ENCODE measurements around the gene RAD51B. TPM values are rescaled to one million over a fixed set of nuclear protein-coding genes. Genes with fewer than 3 reads are reported as not detected.

Gene RAD51B
- total RNA-seq, 5 donors from 2014 or later (not counting 1 experiment from before 2014, with no cell fraction given) = 25.4 to 47.9 (median 30.0) TPM

GRCh38 chr14:68363843-68364767, 544.5 kb downstream of the RAD51B start:
- H3K36me3 ChIP-seq (ENCODE audit: control insufficient read depth in 2 of 2, extremely low read depth in 1 of 2, insufficient read depth in 1 of 2, low read length in 1 of 2) = no peaks in the 10 kb centered on the region
- ATAC-seq (replicated peaks in 1 of 4) = no peak
- Mint-ChIP-seq H3K36me3 (no peaks in the 10 kb centered on the region), H3K4me3 (peak overlapping the region in 1 of 3 donors; percentile 44), H3K27me3 (no peaks in the 10 kb centered on the region), H3K9me3 (no peaks in the 10 kb centered on the region), H3K4me1 (peaks cover 56 to 67% (median 60%) of the 10 kb centered on the region in 3 donors), H3K27ac (peak overlapping the region in 1 of 2 donors; percentile 66)
- CTCF ChIA-PET = no interaction called here
- H3K9me3 ChIP-seq = no peaks in the 10 kb centered on the region
- POLR2A ChIA-PET = no interaction called here
- 97% methylated on average over 22 of the region's 34 CpGs for WGBS (ENCODE audit: insufficient coverage)
- no peaks in the 10 kb centered on the region for H3K27me3 ChIP-seq (replicated peaks in 1 of 2; ENCODE audit: control insufficient read depth in 2 of 2, extremely low read depth in 1 of 2, insufficient read depth in 2 of 2, low read length in 1 of 2)
- H3K27ac ChIP-seq (ENCODE audit: low read length) = no peak overlapping the region
- no peak for DNase-seq
- H3K4me3 ChIP-seq (ENCODE audit: control insufficient read depth in 1 of 2, extremely low read depth in 1 of 2, low read length in 1 of 2) = no peak overlapping the region
- H3K4me1 ChIP-seq (ENCODE audit: control insufficient read depth in 1 of 2, extremely low read depth in 1 of 2, insufficient read depth in 2 of 2, low read length in 2 of 2) = peaks cover 35 to 43% of the 10 kb centered on the region in 2 experiments

GRCh38 chr14:68364792-68365192, 545.2 kb downstream of the RAD51B start:
- no peaks in the 10 kb centered on the region for H3K27me3 Mint-ChIP-seq
- peaks cover 56 to 67% (median 60%) of the 10 kb centered on the region in 3 donors for H3K4me1 Mint-ChIP-seq
- H3K4me1 ChIP-seq (ENCODE audit: control insufficient read depth in 1 of 2, extremely low read depth in 1 of 2, insufficient read depth in 2 of 2, low read length in 2 of 2) = peaks cover 33 to 37% of the 10 kb centered on the region in 2 experiments
- no peaks in the 10 kb centered on the region for H3K36me3 Mint-ChIP-seq
- no peaks in the 10 kb centered on the region for H3K36me3 ChIP-seq (ENCODE audit: control insufficient read depth in 2 of 2, extremely low read depth in 1 of 2, insufficient read depth in 1 of 2, low read length in 1 of 2)
- H3K4me3 Mint-ChIP-seq = no peak overlapping the region
- H3K27ac Mint-ChIP-seq = no peak overlapping the region
- no peaks in the 10 kb centered on the region for H3K9me3 ChIP-seq
- no peak for DNase-seq
- no peak overlapping the region for H3K4me3 ChIP-seq (ENCODE audit: control insufficient read depth in 1 of 2, extremely low read depth in 1 of 2, low read length in 1 of 2)
- CTCF ChIA-PET = no interaction called here
- no peaks in the 10 kb centered on the region for H3K27me3 ChIP-seq (replicated peaks in 1 of 2; ENCODE audit: control insufficient read depth in 2 of 2, extremely low read depth in 1 of 2, insufficient read depth in 2 of 2, low read length in 1 of 2)
- no peaks in the 10 kb centered on the region for H3K9me3 Mint-ChIP-seq
- WGBS (ENCODE audit: insufficient coverage) = 92% methylated on average over 2 of the region's 6 CpGs
- POLR2A ChIA-PET = no interaction called here
- ATAC-seq (replicated peaks in 1 of 4) = no peak
- no peak overlapping the region for H3K27ac ChIP-seq (ENCODE audit: low read length)

GRCh38 chr14:68365228-68365627, 545.6 kb downstream of the RAD51B start:
- Histone ChIP-seq H3K4me1 (ENCODE audit: control insufficient read depth in 1 of 2, extremely low read depth in 1 of 2, insufficient read depth in 2 of 2, low read length in 2 of 2) (peaks cover 28 to 33% of the 10 kb centered on the region in 2 experiments), H3K36me3 (ENCODE audit: control insufficient read depth in 2 of 2, extremely low read depth in 1 of 2, insufficient read depth in 1 of 2, low read length in 1 of 2) (no peaks in the 10 kb centered on the region), H3K27me3 (replicated peaks in 1 of 2; ENCODE audit: control insufficient read depth in 2 of 2, extremely low read depth in 1 of 2, insufficient read depth in 2 of 2, low read length in 1 of 2) (no peaks in the 10 kb centered on the region), H3K9me3 (no peaks in the 10 kb centered on the region), H3K4me3 (ENCODE audit: control insufficient read depth in 1 of 2, extremely low read depth in 1 of 2, low read length in 1 of 2) (no peak overlapping the region), H3K27ac (ENCODE audit: low read length) (no peak overlapping the region)
- H3K27ac Mint-ChIP-seq = no peak overlapping the region
- ATAC-seq (replicated peaks in 1 of 4) (no peak), DNase-seq (no peak)
- ChIA-PET POLR2A (no interaction called here), CTCF (no interaction called here)
- peaks cover 55 to 67% (median 60%) of the 10 kb centered on the region in 3 donors for H3K4me1 Mint-ChIP-seq
- WGBS (ENCODE audit: insufficient coverage) = no CpG with 5 or more reads among the region's 3 CpGs
- no peak overlapping the region for H3K4me3 Mint-ChIP-seq
- no peaks in the 10 kb centered on the region for H3K9me3 Mint-ChIP-seq
- no peaks in the 10 kb centered on the region for H3K36me3 Mint-ChIP-seq
- no peaks in the 10 kb centered on the region for H3K27me3 Mint-ChIP-seq

- no peaks in the 10 kb centered on the region for H3K27me3 ChIP-seq (replicated peaks in 1 of 2; ENCODE audit: control insufficient read depth in 2 of 2, extremely low read depth in 1 of 2, insufficient read depth in 2 of 2, low read length in 1 of 2)
- no peaks in the 10 kb centered on the region for H3K36me3 Mint-ChIP-seq
- no peaks in the 10 kb centered on the region for H3K9me3 ChIP-seq
- no peaks in the 10 kb centered on the region for H3K36me3 ChIP-seq (ENCODE audit: control insufficient read depth in 2 of 2, extremely low read depth in 1 of 2, insufficient read depth in 1 of 2, low read length in 1 of 2)
- ATAC-seq (replicated peaks in 1 of 4) (no peak), DNase-seq (no peak)
- 100% methylated on average over 2 of the region's 2 CpGs for WGBS (ENCODE audit: insufficient coverage)
- H3K27ac ChIP-seq (ENCODE audit: low read length) = no peak overlapping the region
- no peak overlapping the region for H3K4me3 ChIP-seq (ENCODE audit: control insufficient read depth in 1 of 2, extremely low read depth in 1 of 2, low read length in 1 of 2)
- H3K4me3 Mint-ChIP-seq = no peak overlapping the region
- H3K27ac Mint-ChIP-seq = no peak overlapping the region
- H3K27me3 Mint-ChIP-seq = no peaks in the 10 kb centered on the region
- peaks cover 27 to 28% of the 10 kb centered on the region in 2 experiments for H3K4me1 ChIP-seq (ENCODE audit: control insufficient read depth in 1 of 2, extremely low read depth in 1 of 2, insufficient read depth in 2 of 2, low read length in 2 of 2)
- ChIA-PET CTCF (interaction anchor here in 1 of 2 donors (0.7 kb wide), 1 partner anchor 111 kb away, joined by 3 read pairs; no protein-coding TSS in a partner anchor), POLR2A (no interaction called here)
- H3K4me1 Mint-ChIP-seq = peaks cover 47 to 67% (median 53%) of the 10 kb centered on the region in 3 donors
- H3K9me3 Mint-ChIP-seq = no peaks in the 10 kb centered on the region
Measured at GRCh38 chr14:68366656-68367055, 547.1 kb downstream of the RAD51B start.

GRCh38 chr14:68367536-68367935, 548.0 kb downstream of the RAD51B start:
- H3K27ac ChIP-seq (ENCODE audit: low read length) = peak overlapping the region; percentile 63
- peaks cover 4% of the 10 kb centered on the region for H3K36me3 Mint-ChIP-seq
- no peaks in the 10 kb centered on the region for H3K27me3 Mint-ChIP-seq
- H3K4me1 ChIP-seq (ENCODE audit: control insufficient read depth in 1 of 2, extremely low read depth in 1 of 2, insufficient read depth in 2 of 2, low read length in 2 of 2) = peaks cover 25 to 27% of the 10 kb centered on the region in 2 experiments
- ChIA-PET CTCF (interaction anchor here in 1 of 2 donors (0.9 kb wide), 1 partner anchor 11 kb away, joined by 3 read pairs; no protein-coding TSS in a partner anchor), POLR2A (interaction anchor here in 1 of 2 donors (0.6 kb wide), 1 partner anchor 23 kb away, joined by 8 read pairs; no protein-coding TSS in a partner anchor)
- H3K9me3 ChIP-seq = no peaks in the 10 kb centered on the region
- peaks cover 52 to 69% (median 59%) of the 10 kb centered on the region in 3 donors for H3K4me1 Mint-ChIP-seq
- no peak for ATAC-seq (replicated peaks in 1 of 4)
- H3K36me3 ChIP-seq (ENCODE audit: control insufficient read depth in 2 of 2, extremely low read depth in 1 of 2, insufficient read depth in 1 of 2, low read length in 1 of 2) = no peaks in the 10 kb centered on the region
- H3K9me3 Mint-ChIP-seq = no peaks in the 10 kb centered on the region
- 95% methylated on average over 5 of the region's 5 CpGs for WGBS (ENCODE audit: insufficient coverage)
- DNase-seq = no peak
- H3K27ac Mint-ChIP-seq = peak overlapping the region; percentile 26 to 55
- H3K4me3 Mint-ChIP-seq = no peak overlapping the region
- no peak overlapping the region for H3K4me3 ChIP-seq (ENCODE audit: control insufficient read depth in 1 of 2, extremely low read depth in 1 of 2, low read length in 1 of 2)
- H3K27me3 ChIP-seq (replicated peaks in 1 of 2; ENCODE audit: control insufficient read depth in 2 of 2, extremely low read depth in 1 of 2, insufficient read depth in 2 of 2, low read length in 1 of 2) = no peaks in the 10 kb centered on the region

- CTCF ChIA-PET = no interaction called here
- peaks cover 51 to 58% (median 58%) of the 10 kb centered on the region in 3 donors for H3K4me1 Mint-ChIP-seq
- WGBS (ENCODE audit: insufficient coverage) = no CpG with 5 or more reads among the region's 3 CpGs
Measured at GRCh38 chr14:68368850-68369249, 549.3 kb downstream of the RAD51B start.

More at GRCh38 chr14:68368850-68369249, 549.3 kb downstream of the RAD51B start:
- peaks cover 4% of the 10 kb centered on the region for H3K36me3 Mint-ChIP-seq
- ATAC-seq (replicated peaks in 1 of 4) = peak; percentile 66 to 92 (median 77)
- POLR2A ChIA-PET = interaction anchor here in 1 of 2 donors (0.7 kb wide), 1 partner anchor 1036 kb away, joined by 5 read pairs; no protein-coding TSS in a partner anchor
- no peaks in the 10 kb centered on the region for H3K27me3 Mint-ChIP-seq
- H3K27me3 ChIP-seq (replicated peaks in 1 of 2; ENCODE audit: control insufficient read depth in 2 of 2, extremely low read depth in 1 of 2, insufficient read depth in 2 of 2, low read length in 1 of 2) = no peaks in the 10 kb centered on the region
- peak overlapping the region; percentile 84 to 85 for H3K27ac Mint-ChIP-seq
- no peak overlapping the region for H3K4me3 ChIP-seq (ENCODE audit: control insufficient read depth in 1 of 2, extremely low read depth in 1 of 2, low read length in 1 of 2)
- H3K4me1 ChIP-seq (ENCODE audit: control insufficient read depth in 1 of 2, extremely low read depth in 1 of 2, insufficient read depth in 2 of 2, low read length in 2 of 2) = peaks cover 19 to 21% of the 10 kb centered on the region in 2 experiments
- no peaks in the 10 kb centered on the region for H3K9me3 Mint-ChIP-seq
- H3K27ac ChIP-seq (ENCODE audit: low read length) = peak overlapping the region; percentile 63
- H3K9me3 ChIP-seq = no peaks in the 10 kb centered on the region
- H3K4me3 Mint-ChIP-seq = peak overlapping the region; percentile 37 to 45 (median 41)
- peak in 1 of 35 experiments; percentile 58 for DNase-seq
- no peaks in the 10 kb centered on the region for H3K36me3 ChIP-seq (ENCODE audit: control insufficient read depth in 2 of 2, extremely low read depth in 1 of 2, insufficient read depth in 1 of 2, low read length in 1 of 2)
